K562 (cell line): ENCODE results near the gene FPR1. TPM values are rescaled to one million over a fixed set of nuclear protein-coding genes. Genes with fewer than 3 reads are reported as not detected.
A peak's percentile ranks its signal among the peaks of the same experiment; 100 is the strongest.

Source experiments
- ATAC-seq: fragments of 200-7000 bp; cut with Tn5 transposase; 3 replicates; pipeline ENCODE4 v1.9.1; 2020; ENCODE audit warnings: moderate library complexity
- BruUV-seq: library from RNA; stranded (reverse); fragments of 400-500 nt; replicated peaks from 2 replicates; lab custom pipeline; 2021; lab: Mats Ljungman, UMichigan
- CTCF ChIA-PET: fragments of 300-600 bp; formaldehyde crosslinking; extraction: SDS; loops from one replicate; lab custom pipeline; 2021; ENCODE audit warnings: low intra/inter-chr PET ratio; lab: Yijun Ruan, JAX
- POLR2A ChIA-PET: fragments of 300-600, 350-650 bp; sonication (Branson Sonifier 250); formaldehyde crosslinking; extraction: SDS; loops from one replicate; lab custom pipeline; 2021; ENCODE audit warnings: antibody characterized with exemption, inconsistent platforms; lab: Yijun Ruan, JAX
- DNase-seq, 4 experiments: peaks; one replicate each; pipeline versions ENCODE4 v3.0.0 to v3.0.0-alpha.2; 2011 to 2018; ENCODE audit warnings: low spot score in 3 of 4, mixed read lengths in 3 of 4; ENCODE audit errors: extremely low read depth in 1 of 4
- FAIRE-seq: peaks from 2 replicates; lab custom pipeline; 2011; peaks lifted over from hg19 to GRCh38; lab: Jason Lieb, UNC
- H2AFZ ChIP-seq: 2 replicates; pipeline ENCODE4 v1.6.0; 2011; ENCODE audit warnings: low read depth, low read length, control low read depth, inconsistent platforms
- H3K27ac ChIP-seq: fragments of 200-600 bp; 3 replicates; pipeline ENCODE4 v1.8.0; 2011; ENCODE audit warnings: low read depth, mild to moderate bottlenecking, control low read depth, inconsistent platforms, low read length, moderate library complexity, mixed read lengths; ENCODE audit errors: extremely low read depth
- H3K27me3 ChIP-seq, 2 experiments: fragments of 300-600 bp in 1 of 2; 2 replicates in 1 of 2; 3 replicates in 1 of 2; pipeline versions ENCODE4 v1.6.0 to v1.8.0; 2011; ENCODE audit warnings: inconsistent platforms in 2 of 2, low read length in 2 of 2, mild to moderate bottlenecking in 1 of 2, mixed read lengths in 1 of 2, moderate library complexity in 1 of 2; ENCODE audit not compliant: control insufficient read depth in 2 of 2, insufficient read depth in 2 of 2
- H3K36me3 ChIP-seq: fragments of 300-600 bp; 3 replicates; pipeline ENCODE4 v1.8.0; 2011; ENCODE audit warnings: mild to moderate bottlenecking, low read length, inconsistent platforms; ENCODE audit not compliant: control insufficient read depth, insufficient read depth
- H3K4me1 ChIP-seq, 2 experiments: fragments of 200-600 bp in 1 of 2; replicated peaks in 1 of 2; 2 replicates in 1 of 2; 3 replicates in 1 of 2; pipeline versions ENCODE4 v1.5.1 to v1.8.0; 2011; ENCODE audit warnings: inconsistent platforms in 2 of 2, low read length in 2 of 2, mild to moderate bottlenecking in 1 of 2, mixed read lengths in 1 of 2, moderate library complexity in 1 of 2; ENCODE audit not compliant: control insufficient read depth in 2 of 2, insufficient read depth in 2 of 2
- H3K4me2 ChIP-seq: 2 replicates; pipeline ENCODE4 v1.6.1; 2011; ENCODE audit warnings: low read length, control low read depth, inconsistent platforms, mixed read lengths; ENCODE audit not compliant: insufficient read depth
- H3K4me3 ChIP-seq: fragments of 200-600 bp; sonication (generic), shearing (Covaris generic); 2 replicates; pipeline ENCODE4 v1.5.1; 2016; ENCODE audit warnings: control low read depth, inconsistent platforms
- H3K79me2 ChIP-seq: fragments of 200-600 bp; 3 replicates; pipeline ENCODE4 v1.8.0; 2011; ENCODE audit warnings: low read length, inconsistent platforms; ENCODE audit not compliant: control insufficient read depth, insufficient read depth
- H3K9ac ChIP-seq, 2 experiments: 2 replicates each; pipeline versions ENCODE4 v1.6.0 to v1.6.1; 2011; ENCODE audit warnings: low read depth in 2 of 2, low read length in 2 of 2, control low read depth in 1 of 2, inconsistent platforms in 1 of 2, mild to moderate bottlenecking in 1 of 2, mixed read lengths in 1 of 2; ENCODE audit not compliant: insufficient read depth in 1 of 2
- H3K9me1 ChIP-seq: one replicate; pipeline ENCODE4 v1.6.0; 2011; ENCODE audit warnings: inconsistent platforms, mild to moderate bottlenecking, low read length, moderate library complexity; ENCODE audit not compliant: control insufficient read depth, insufficient read depth
- H3K9me3 ChIP-seq: replicated peaks from 2 replicates; pipeline ENCODE4 v1.5.1; 2011; ENCODE audit warnings: low read depth, low read length, inconsistent platforms; ENCODE audit not compliant: control insufficient read depth, insufficient read depth
- H4K20me1 ChIP-seq: replicated peaks from 2 replicates; pipeline ENCODE4 v1.6.1; 2011; ENCODE audit warnings: low read length, inconsistent platforms, mixed read lengths; ENCODE audit not compliant: control insufficient read depth, insufficient read depth
- DNMT1 ChIP-seq: fragments of 450-650 bp; IDR thresholded peaks from 2 replicates; pipeline ENCODE4 v1.6.1; 2016; ENCODE audit warnings: antibody characterized with exemption, mild to moderate bottlenecking
- FOXM1 ChIP-seq, 2 experiments: fragments of 450-650 bp in 1 of 2; sonication (generic) in 1 of 2; formaldehyde crosslinking in 1 of 2; IDR thresholded peaks; 2 replicates each; pipeline versions ENCODE4 v1.6.1 to v1.9.0; 2017 to 2022; ENCODE audit warnings: low read depth in 2 of 2, mild to moderate bottlenecking in 2 of 2, missing genetic modification reagents in 1 of 2, moderate library complexity in 1 of 2
- MEF2A ChIP-seq: IDR thresholded peaks from 2 replicates; pipeline ENCODE4 v1.6.1; 2011; ENCODE audit warnings: low read depth, mild to moderate bottlenecking, low read length, moderate library complexity; ENCODE audit not compliant: control insufficient read depth
- RAD21 ChIP-seq, 2 experiments: fragments of 250-450 bp in 1 of 2; fragments of 450-650 bp in 1 of 2; sonication (Bioruptor Pico) in 1 of 2; formaldehyde crosslinking in 1 of 2; IDR thresholded peaks in 1 of 2; conservative IDR thresholded peaks in 1 of 2; 2 replicates each; pipeline versions ENCODE4 v1.4.0 to v1.8.0; 2020 to 2022; ENCODE audit warnings: mild to moderate bottlenecking in 2 of 2, moderate library complexity in 1 of 2
- SMC3 ChIP-seq: conservative IDR thresholded peaks from 2 replicates; pipeline ENCODE4 v1.6.1; 2011; ENCODE audit warnings: low read depth, low read length, improper control_type of control experiment; ENCODE audit not compliant: insufficient read depth
- ZNF324 ChIP-seq: fragments of 250-450 bp; sonication (Bioruptor Pico); IDR thresholded peaks from 2 replicates; pipeline ENCODE4 v1.4.0; 2020; ENCODE audit warnings: mild to moderate bottlenecking
- ZSCAN32 ChIP-seq: fragments of 450-650 bp; formaldehyde crosslinking; IDR thresholded peaks from 2 replicates; pipeline ENCODE4 v1.4.0; 2020; ENCODE audit warnings: mild to moderate bottlenecking, moderate library complexity
- WGBS: fragments of 100-300 bp; shearing (Covaris generic); methylation state at CpG from one replicate; pipeline ENCODE4 v1.1.6; 2016; ENCODE audit warnings: low coverage, mixed read lengths; ENCODE audit not compliant: insufficient coverage; ENCODE audit errors: missing lambda C conversion rate; 5-methylcytosine and 5-hydroxymethylcytosine counted together
- in situ Hi-C: fragments of 300-500 bp; cut with MboI; formaldehyde crosslinking; loops from 4 replicates; pipeline ENCODE4 v1.15.0; 2018; ENCODE audit warnings: inconsistent platforms, mixed read lengths
- intact Hi-C: fragments of 100-400 bp; cut with micrococcal nuclease; formaldehyde crosslinking; loops from 2 replicates; pipeline ENCODE4 v1.14.2; 2022
- polyA plus RNA-seq, 8 experiments: library from polyadenylated mRNA; depleted of rRNA in 4 of 8; stranded (reverse) in 5 of 8; unstranded in 3 of 8; fragments of >200 nt; fragmentation: Nextera tagmentation in 2 of 8; fragmentation: Illumina TruSeq in 1 of 8; extraction: Ambion mirVana in 2 of 8; extraction: Trizol in 1 of 8; gene quantifications; 2 replicates each; pipeline versions ENCODE4 v1.2.1 to v1.2.3, GENCODE V29; 2011 to 2014; ENCODE audit warnings: inconsistent platforms in 1 of 8, missing spikeins in 1 of 8
- total RNA-seq, 7 experiments: library from RNA; depleted of rRNA in 6 of 7; stranded (reverse); fragments of >200 nt in 6 of 7; fragmentation: Illumina TruSeq in 2 of 7; extraction: Trizol in 2 of 7; gene quantifications; 2 replicates each; pipeline versions ENCODE4 v1.2.1 to v1.2.3, GENCODE V29; 2011 to 2021; ENCODE audit warnings: low replicate concordance in 1 of 7
- TF ChIP-seq, protein P1 (sequence below), 2 experiments: fragments of 450-650 bp; formaldehyde crosslinking in 1 of 2; IDR thresholded peaks; 2 replicates each; pipeline versions ENCODE4 v1.4.0 to v1.6.1; 2014 to 2020; ENCODE audit warnings: mild to moderate bottlenecking in 2 of 2, borderline replicate concordance in 1 of 2, low read depth in 1 of 2
- TF ChIP-seq, protein P2 (sequence below): IDR thresholded peaks from 2 replicates; pipeline ENCODE4 v1.6.1; 2011; ENCODE audit warnings: borderline replicate concordance, low read depth, mild to moderate bottlenecking, moderate library complexity, low read length; ENCODE audit not compliant: insufficient read depth, poor library complexity, severe bottlenecking

Gene FPR1
- total and polyA plus RNA-seq, 9 of the 15 experiments (the other 6 are each of a cell fraction or from before 2014, with no cell fraction given), result 0.06 to 0.25 (median 0.14) TPM; not detected in 4

DNA sequence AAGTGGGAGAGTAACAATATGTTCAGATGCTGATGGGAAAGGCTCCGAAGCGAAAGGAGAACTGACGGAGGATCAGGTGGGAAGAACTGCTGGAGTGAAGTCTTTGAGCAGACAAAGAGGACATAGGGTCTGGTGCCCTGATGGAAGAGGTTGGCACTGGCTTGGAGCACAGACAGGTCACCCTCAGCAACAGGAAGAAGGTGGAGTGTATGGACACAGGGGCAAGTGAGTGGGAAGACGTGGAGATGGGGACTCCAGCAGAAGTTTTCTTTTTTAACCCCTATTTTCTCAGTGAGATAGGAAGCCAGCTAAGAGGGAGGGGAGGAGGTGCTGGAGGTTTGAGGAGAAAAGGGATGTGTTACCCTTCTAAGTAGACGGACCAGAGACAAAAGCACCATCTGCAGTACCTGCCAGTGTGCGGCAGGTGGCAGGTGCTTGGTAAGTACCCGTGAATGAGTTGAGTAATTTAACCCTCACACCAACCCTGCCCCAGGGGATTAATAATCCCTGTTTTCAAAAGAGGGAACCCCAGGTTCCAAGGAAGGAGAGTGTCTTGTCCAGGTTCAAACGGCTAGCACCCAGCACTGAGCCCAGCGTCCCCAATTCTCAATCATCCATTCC lies 39.1 kb downstream of the FPR1 start:
- no TSS peak for BruUV-seq
- no peak overlapping the region for H3K9ac ChIP-seq
- in situ Hi-C loops, result loop anchor here (5.0 kb wide), 1 partner anchor 65 kb away; no protein-coding TSS in a partner anchor
- H3K9me3 ChIP-seq, result no peaks in the 10 kb centered on the region
- ChIA-PET CTCF (interaction anchor here (0.6 to 1.1 kb wide), 5 partner anchors 9 to 1446 kb away, joined by 3 to 9 read pairs (median 3); no protein-coding TSS in a partner anchor), POLR2A (interaction anchor here (1.1 kb wide), 1 partner anchor 14 kb away, joined by 3 read pairs; no protein-coding TSS in a partner anchor)
- no peak overlapping the region for H2AFZ ChIP-seq
- H3K9me1 ChIP-seq, result no peaks in the 10 kb centered on the region
- peak in 2 of 4 experiments; percentile 50 to 65 for DNase-seq
- H3K4me3 ChIP-seq, result no peak overlapping the region
- intact Hi-C loops, result loop anchor here (1.0 kb wide), 1 partner anchor 65 kb away; no protein-coding TSS in a partner anchor
- no peaks in the 10 kb centered on the region for H3K36me3 ChIP-seq
- peak; percentile 75 for ATAC-seq
- H3K27ac ChIP-seq, result no peak overlapping the region
- FAIRE-seq, result peak; percentile 67
- peaks cover 0 to 7% of the 10 kb centered on the region in 2 experiments; a peak in 2 of 5 replicates for H3K27me3 ChIP-seq
- WGBS, result 22% methylated on average over 9 of the region's 9 CpGs
- no peaks in the 10 kb centered on the region for H3K79me2 ChIP-seq
- no peak overlapping the region for H3K4me2 ChIP-seq
- no peaks in the 10 kb centered on the region for H4K20me1 ChIP-seq
- peaks cover 0 to 13% of the 10 kb centered on the region in 2 experiments; a peak in 2 of 5 replicates for H3K4me1 ChIP-seq
- TF ChIP-seq RAD21 (CRISPR knock-in tag; conservative IDR thresholded peaks at IDR 0.05 in 1 of 2, IDR thresholded peaks at IDR 0.05 in 1 of 2), result peak; percentile 32 to 57; a peak in 3 of 4 replicates
- peak; percentile 78 for TF ChIP-seq SMC3
- no peak for TF ChIP-seq DNMT1
- TF ChIP-seq, protein P1, sequence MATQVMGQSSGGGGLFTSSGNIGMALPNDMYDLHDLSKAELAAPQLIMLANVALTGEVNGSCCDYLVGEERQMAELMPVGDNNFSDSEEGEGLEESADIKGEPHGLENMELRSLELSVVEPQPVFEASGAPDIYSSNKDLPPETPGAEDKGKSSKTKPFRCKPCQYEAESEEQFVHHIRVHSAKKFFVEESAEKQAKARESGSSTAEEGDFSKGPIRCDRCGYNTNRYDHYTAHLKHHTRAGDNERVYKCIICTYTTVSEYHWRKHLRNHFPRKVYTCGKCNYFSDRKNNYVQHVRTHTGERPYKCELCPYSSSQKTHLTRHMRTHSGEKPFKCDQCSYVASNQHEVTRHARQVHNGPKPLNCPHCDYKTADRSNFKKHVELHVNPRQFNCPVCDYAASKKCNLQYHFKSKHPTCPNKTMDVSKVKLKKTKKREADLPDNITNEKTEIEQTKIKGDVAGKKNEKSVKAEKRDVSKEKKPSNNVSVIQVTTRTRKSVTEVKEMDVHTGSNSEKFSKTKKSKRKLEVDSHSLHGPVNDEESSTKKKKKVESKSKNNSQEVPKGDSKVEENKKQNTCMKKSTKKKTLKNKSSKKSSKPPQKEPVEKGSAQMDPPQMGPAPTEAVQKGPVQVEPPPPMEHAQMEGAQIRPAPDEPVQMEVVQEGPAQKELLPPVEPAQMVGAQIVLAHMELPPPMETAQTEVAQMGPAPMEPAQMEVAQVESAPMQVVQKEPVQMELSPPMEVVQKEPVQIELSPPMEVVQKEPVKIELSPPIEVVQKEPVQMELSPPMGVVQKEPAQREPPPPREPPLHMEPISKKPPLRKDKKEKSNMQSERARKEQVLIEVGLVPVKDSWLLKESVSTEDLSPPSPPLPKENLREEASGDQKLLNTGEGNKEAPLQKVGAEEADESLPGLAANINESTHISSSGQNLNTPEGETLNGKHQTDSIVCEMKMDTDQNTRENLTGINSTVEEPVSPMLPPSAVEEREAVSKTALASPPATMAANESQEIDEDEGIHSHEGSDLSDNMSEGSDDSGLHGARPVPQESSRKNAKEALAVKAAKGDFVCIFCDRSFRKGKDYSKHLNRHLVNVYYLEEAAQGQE (IDR thresholded peaks at IDR 0.05; ENCODE audit: borderline replicate concordance), result peak; percentile 36; the same call in 1 of the 2 replicates
- TF ChIP-seq, protein P1 (CRISPR knock-in tag; IDR thresholded peaks at IDR 0.05; ENCODE audit: low read depth), result no peak
- TF ChIP-seq MEF2A, result no peak
- TF ChIP-seq, protein P2, sequence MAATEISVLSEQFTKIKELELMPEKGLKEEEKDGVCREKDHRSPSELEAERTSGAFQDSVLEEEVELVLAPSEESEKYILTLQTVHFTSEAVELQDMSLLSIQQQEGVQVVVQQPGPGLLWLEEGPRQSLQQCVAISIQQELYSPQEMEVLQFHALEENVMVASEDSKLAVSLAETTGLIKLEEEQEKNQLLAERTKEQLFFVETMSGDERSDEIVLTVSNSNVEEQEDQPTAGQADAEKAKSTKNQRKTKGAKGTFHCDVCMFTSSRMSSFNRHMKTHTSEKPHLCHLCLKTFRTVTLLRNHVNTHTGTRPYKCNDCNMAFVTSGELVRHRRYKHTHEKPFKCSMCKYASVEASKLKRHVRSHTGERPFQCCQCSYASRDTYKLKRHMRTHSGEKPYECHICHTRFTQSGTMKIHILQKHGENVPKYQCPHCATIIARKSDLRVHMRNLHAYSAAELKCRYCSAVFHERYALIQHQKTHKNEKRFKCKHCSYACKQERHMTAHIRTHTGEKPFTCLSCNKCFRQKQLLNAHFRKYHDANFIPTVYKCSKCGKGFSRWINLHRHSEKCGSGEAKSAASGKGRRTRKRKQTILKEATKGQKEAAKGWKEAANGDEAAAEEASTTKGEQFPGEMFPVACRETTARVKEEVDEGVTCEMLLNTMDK, result no peak
- TF ChIP-seq ZNF324 (CRISPR knock-in tag), result 0 out of 2 replicates have a peak, but pooled peaks have one; percentile 13
- no peak for TF ChIP-seq FOXM1 (IDR thresholded peaks at IDR 0.05; ENCODE audit: low read depth)
- TF ChIP-seq FOXM1 (CRISPR knock-in tag; IDR thresholded peaks at IDR 0.05; ENCODE audit: low read depth), result no peak
- TF ChIP-seq ZSCAN32 (CRISPR knock-in tag), result no peak
